Activated T-cell treated with anti-CD3 and anti-CD28 coated beads, Interleukin-2, amount 50 U/mL, for 72 hours (primary cell): ENCODE measurements around the gene IGF2R. TPM values are rescaled to one million over a fixed set of nuclear protein-coding genes. Genes with fewer than 3 reads are reported as not detected.

ENCODE experiments used
- ATAC-seq, 2 donors: fragments of 150-1000 bp; cut with Tn5 transposase; replicated peaks in 1 of 2; 2 replicates each; pipeline ENCODE4 v1.10.0; 2021; ENCODE audit warnings: moderate library complexity in 2 of 2, mild to moderate bottlenecking in 1 of 2
- DNase-seq, 2 donors: peaks; one replicate each; pipeline ENCODE4 v3.0.0; 2021 to 2022; ENCODE audit warnings: mixed read lengths in 1 of 2
- H3K27ac Mint-ChIP-seq: one replicate; pipeline ENCODE4 v1.8.0; 2022; ENCODE audit warnings: mild to moderate bottlenecking, moderate library complexity, mixed read lengths
- H3K27me3 Mint-ChIP-seq: one replicate; pipeline ENCODE4 v1.8.0; 2022; ENCODE audit warnings: low read depth, mixed read lengths
- H3K36me3 Mint-ChIP-seq, 2 donors: one replicate each; pipeline ENCODE4 v1.8.0; 2022; ENCODE audit warnings: mixed read lengths in 2 of 2, mild to moderate bottlenecking in 1 of 2; ENCODE audit not compliant: insufficient read depth in 2 of 2
- H3K4me1 Mint-ChIP-seq: one replicate; pipeline ENCODE4 v1.8.0; 2022; ENCODE audit warnings: low read depth, mixed read lengths
- H3K4me3 Mint-ChIP-seq, 2 donors: one replicate each; pipeline ENCODE4 v1.8.0; 2022; ENCODE audit warnings: mild to moderate bottlenecking in 2 of 2, mixed read lengths in 2 of 2, moderate library complexity in 2 of 2
- H3K9me3 Mint-ChIP-seq, 2 donors: one replicate each; pipeline ENCODE4 v1.8.0; 2022; ENCODE audit warnings: mixed read lengths in 2 of 2
- total RNA-seq, 2 donors: library from RNA; stranded (reverse); gene quantifications; one replicate each; pipeline ENCODE4 v1.2.3, GENCODE V29; 2022

Gene IGF2R
- total RNA-seq, 2 donors from 2014 or later: 68.9 to 83.6 TPM

DNA sequence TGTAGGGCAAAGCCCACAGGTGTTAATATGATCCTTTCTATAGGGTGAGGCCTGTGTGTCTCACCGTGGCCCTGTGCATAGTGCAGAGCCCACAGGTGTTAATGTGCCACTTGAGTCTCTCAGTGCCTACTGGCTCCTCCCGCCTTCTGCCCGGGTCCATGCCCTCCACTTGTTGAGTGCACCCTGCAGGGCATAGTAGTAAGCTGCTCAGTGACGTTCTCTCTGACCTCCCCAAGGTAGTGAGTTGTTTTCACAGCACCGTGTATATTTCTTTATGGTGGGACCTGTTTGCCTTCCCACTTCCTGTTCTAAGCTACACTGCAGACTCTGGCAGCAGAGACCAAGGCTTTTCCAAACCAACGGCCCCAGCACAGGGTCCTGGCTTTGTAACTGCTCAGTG, 88.2 kb downstream of the IGF2R start:
- H3K4me3 Mint-ChIP-seq: no peak overlapping the region
- no peaks in the 10 kb centered on the region for H3K27me3 Mint-ChIP-seq
- DNase-seq (no peak), ATAC-seq (peak; percentile 19 to 32)
- H3K27ac Mint-ChIP-seq: no peak overlapping the region
- H3K4me1 Mint-ChIP-seq: peaks cover 5% of the 10 kb centered on the region
- H3K36me3 Mint-ChIP-seq: peaks cover 7 to 30% of the 10 kb centered on the region in 2 donors
- H3K9me3 Mint-ChIP-seq: no peaks in the 10 kb centered on the region

DNA sequence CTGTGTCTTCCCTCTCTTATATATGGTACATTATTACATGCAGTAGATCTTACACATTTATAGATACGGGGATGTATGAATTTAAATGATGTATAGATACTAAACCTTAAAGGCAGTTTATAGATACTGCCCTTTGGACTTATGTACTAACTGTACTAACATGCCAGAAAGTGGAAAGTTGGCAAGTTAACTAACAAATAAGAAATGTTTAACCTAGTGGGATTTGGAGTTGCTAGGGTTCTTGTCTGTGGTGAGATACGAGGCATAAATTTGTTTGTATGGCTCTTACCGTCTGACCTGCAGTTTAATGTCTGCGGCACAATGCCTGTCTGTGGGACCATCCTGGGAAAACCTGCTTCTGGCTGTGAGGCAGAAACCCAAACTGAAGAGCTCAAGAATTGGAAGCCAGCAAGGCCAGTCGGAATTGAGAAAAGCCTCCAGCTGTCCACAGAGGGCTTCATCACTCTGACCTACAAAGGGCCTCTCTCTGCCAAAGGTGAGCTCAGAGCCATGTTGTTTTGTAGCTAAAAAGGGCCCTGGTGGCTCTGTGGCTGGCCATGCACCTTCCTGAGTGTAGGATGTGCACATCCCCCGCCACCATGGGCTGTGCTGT, 89.8 kb downstream of the IGF2R start:
- DNase-seq (no peak), ATAC-seq (no peak)
- H3K9me3 Mint-ChIP-seq: no peaks in the 10 kb centered on the region
- no peak overlapping the region for H3K4me3 Mint-ChIP-seq
- H3K27ac Mint-ChIP-seq: no peak overlapping the region
- peaks cover 5% of the 10 kb centered on the region for H3K4me1 Mint-ChIP-seq
- H3K27me3 Mint-ChIP-seq: no peaks in the 10 kb centered on the region
- peaks cover 6 to 24% of the 10 kb centered on the region in 2 donors for H3K36me3 Mint-ChIP-seq

DNA sequence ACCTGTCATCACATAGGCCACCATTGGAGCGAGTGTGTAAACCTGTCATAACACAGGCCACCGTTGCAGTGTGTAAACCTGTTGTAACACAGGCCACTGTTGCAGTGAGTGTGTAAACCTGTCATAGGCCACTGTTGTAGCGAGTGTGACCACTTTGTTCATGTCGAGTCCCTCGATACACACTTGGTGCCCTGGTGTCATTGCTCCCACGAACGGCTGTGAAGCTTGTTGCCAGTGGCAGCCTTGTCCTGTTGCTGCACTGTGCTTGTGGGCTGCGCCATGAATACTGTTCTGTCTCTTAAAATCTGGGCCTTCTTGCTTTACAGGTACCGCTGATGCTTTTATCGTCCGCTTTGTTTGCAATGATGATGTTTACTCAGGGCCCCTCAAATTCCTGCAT, 91.3 kb downstream of the IGF2R start:
- Mint-ChIP-seq H3K36me3 (peaks cover 8 to 31% of the 10 kb centered on the region in 2 donors), H3K4me1 (peaks cover 5% of the 10 kb centered on the region), H3K9me3 (no peaks in the 10 kb centered on the region), H3K27ac (no peak overlapping the region), H3K27me3 (no peaks in the 10 kb centered on the region), H3K4me3 (no peak overlapping the region)
- ATAC-seq (no peak), DNase-seq (no peak)

DNA sequence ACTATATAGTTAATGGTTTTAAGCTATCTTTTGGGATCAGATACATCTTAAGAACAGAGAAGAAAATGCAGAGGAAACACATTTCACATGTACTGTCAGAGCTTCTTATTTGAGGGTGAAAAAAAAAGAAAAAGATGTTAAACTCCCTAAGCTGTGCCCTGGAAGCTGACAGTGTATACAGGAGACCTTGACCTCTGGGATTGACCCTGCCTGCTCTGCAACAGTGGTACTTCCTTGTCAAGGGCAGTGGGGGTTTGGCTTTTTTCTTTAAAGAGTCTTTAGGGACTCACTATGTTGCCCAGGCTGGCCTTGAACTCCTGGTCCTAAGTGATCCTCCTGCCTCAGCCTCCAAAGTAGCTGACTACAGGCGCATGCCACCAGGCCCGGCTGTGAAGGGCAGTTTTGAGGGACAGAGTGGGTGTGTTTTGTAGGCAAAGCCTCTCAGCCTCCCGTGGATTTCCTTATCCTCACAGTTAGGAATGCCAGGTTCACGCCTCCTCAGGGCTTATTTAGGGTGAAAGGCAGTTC, 92.1 kb downstream of the IGF2R start:
- H3K4me3 Mint-ChIP-seq: no peak overlapping the region
- DNase-seq: no peak
- no peak overlapping the region for H3K27ac Mint-ChIP-seq
- H3K27me3 Mint-ChIP-seq: no peaks in the 10 kb centered on the region
- no peaks in the 10 kb centered on the region for H3K9me3 Mint-ChIP-seq
- H3K36me3 Mint-ChIP-seq: peaks cover 8 to 34% of the 10 kb centered on the region in 2 donors
- peaks cover 5% of the 10 kb centered on the region for H3K4me1 Mint-ChIP-seq
- ATAC-seq: no peak

DNA sequence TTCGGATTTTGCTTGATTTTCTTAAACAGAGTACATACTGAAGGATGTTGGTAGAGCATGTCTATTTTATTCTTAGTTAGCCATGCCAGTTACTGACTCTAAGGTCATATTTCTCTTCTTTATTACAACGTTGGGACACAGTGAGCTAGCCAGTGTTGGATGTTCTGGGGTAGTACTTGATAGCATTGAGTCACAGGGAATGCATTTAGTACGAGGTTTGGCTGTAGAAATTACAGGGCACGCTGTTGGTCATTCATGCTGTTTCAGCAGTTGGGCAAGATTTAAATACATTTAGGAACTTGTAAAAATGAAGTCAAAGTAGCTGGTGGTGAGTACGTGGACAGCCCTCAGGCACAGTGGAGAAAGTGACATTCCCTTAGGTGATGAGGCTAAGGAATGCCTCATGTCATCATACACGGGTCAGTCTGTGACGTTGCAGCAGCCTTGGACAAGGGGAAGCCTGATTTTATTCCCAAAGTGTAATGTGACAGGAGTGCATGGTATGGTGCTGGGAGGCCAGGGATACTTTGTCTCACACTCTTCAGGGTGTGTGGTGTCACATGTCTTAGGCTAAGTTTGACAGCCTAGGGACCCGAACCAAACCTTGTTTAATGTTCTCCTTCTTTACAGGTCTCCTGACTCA, 95.0 kb downstream of the IGF2R start:
- H3K27me3 Mint-ChIP-seq: no peaks in the 10 kb centered on the region
- ATAC-seq (no peak), DNase-seq (no peak)
- peaks cover 9% of the 10 kb centered on the region for H3K4me1 Mint-ChIP-seq
- no peak overlapping the region for H3K4me3 Mint-ChIP-seq
- peaks cover 17 to 45% of the 10 kb centered on the region in 2 donors for H3K36me3 Mint-ChIP-seq
- no peak overlapping the region for H3K27ac Mint-ChIP-seq
- no peaks in the 10 kb centered on the region for H3K9me3 Mint-ChIP-seq

DNA sequence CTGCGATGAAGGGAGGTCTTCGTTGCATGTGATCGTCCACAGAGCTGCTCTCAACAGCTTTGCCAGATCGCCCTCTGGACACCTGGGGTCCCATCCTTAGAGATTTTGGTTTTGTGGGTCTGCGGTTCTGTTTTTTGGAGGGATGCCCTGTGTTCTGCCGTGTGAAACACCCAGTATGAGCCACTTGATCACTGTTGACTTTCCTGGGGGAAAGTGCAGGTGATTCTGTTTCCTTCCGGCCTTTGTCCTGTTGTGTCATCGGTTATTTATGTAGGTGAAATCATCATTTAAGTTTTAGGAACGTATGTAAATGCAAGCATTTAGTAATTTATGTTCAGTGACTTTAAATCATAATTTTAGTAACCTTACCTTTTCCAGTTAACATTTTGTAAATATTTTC, 96.3 kb downstream of the IGF2R start:
- H3K4me3 Mint-ChIP-seq: no peak overlapping the region
- H3K4me1 Mint-ChIP-seq: peaks cover 13% of the 10 kb centered on the region
- DNase-seq: no peak
- H3K36me3 Mint-ChIP-seq: peaks cover 18 to 49% of the 10 kb centered on the region in 2 donors
- no peak for ATAC-seq
- H3K9me3 Mint-ChIP-seq: no peaks in the 10 kb centered on the region
- H3K27me3 Mint-ChIP-seq: no peaks in the 10 kb centered on the region
- no peak overlapping the region for H3K27ac Mint-ChIP-seq

DNA sequence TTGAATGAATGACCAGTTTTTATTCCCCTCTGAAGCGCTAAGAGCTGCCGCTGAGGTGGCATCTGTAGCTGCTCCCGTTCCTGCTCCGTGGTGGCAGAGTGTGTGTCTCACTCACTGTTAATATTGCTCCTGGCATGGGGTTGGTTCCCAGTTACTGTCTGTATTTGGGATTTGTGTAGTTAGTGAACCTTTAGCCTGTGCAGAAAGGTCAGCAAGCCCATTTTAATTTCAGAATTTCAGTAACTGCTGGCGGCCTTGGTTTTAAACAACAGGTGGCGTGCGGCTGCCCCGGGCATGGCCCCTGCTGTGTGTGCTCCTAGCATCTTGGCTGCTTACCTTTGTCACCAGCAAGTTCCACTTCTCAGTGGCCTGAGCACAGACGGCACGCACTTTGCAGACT, 98.7 kb downstream of the IGF2R start:
- H3K4me1 Mint-ChIP-seq: peaks cover 13% of the 10 kb centered on the region
- no peak for DNase-seq
- no peaks in the 10 kb centered on the region for H3K9me3 Mint-ChIP-seq
- peaks cover 21 to 53% of the 10 kb centered on the region in 2 donors for H3K36me3 Mint-ChIP-seq
- peak overlapping the region; percentile 22 for H3K27ac Mint-ChIP-seq
- no peaks in the 10 kb centered on the region for H3K27me3 Mint-ChIP-seq
- ATAC-seq: no peak
- no peak overlapping the region for H3K4me3 Mint-ChIP-seq

DNA sequence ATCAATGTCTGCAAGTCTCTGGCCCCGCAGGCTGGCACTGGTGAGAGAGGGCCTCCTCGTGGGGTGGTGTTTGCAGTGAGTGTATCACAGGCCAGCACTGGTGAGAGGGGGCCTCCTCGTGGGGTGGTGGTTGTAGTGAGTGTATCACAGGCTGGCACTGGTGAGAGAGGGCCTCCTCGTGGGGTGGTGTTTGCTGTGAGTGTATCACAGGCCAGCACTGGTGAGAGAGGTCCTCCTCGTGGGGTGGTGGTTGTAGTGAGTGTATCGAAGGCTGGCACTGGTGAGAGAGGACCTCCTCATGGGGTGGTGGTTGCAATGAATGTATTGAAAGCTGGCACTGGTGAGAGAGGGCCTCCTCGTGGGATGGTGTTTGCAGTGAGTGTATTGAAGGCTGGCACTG, 99.5 kb downstream of the IGF2R start:
- peaks cover 13% of the 10 kb centered on the region for H3K4me1 Mint-ChIP-seq
- no peaks in the 10 kb centered on the region for H3K27me3 Mint-ChIP-seq
- H3K9me3 Mint-ChIP-seq: no peaks in the 10 kb centered on the region
- DNase-seq (no peak), ATAC-seq (peak; percentile 33 to 40)
- no peak overlapping the region for H3K4me3 Mint-ChIP-seq
- H3K27ac Mint-ChIP-seq: no peak overlapping the region
- peaks cover 25 to 56% of the 10 kb centered on the region in 2 donors for H3K36me3 Mint-ChIP-seq

DNA sequence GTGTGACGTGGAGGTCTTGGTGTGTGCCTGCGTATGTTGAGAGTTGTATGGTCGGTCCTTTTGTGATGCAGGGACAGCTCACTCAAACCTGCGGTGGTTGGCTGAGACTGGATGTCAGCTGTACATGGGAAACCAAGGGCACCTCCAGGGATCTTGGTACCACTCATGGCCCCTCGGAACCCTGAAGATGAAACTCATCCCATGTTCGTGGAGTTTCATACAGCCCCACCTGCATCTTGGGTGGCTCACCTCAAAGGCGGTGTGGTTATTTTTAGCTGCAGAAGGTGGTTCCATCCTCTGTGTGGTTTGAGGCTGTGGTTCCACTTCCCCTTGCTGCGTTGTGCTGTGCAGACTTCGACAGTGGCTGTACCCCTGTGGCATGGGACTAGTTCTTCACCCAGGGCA, 100.2 kb downstream of the IGF2R start:
- DNase-seq (peak; percentile 12 to 13), ATAC-seq (peak; percentile 55 to 59)
- peaks cover 13% of the 10 kb centered on the region for H3K4me1 Mint-ChIP-seq
- H3K4me3 Mint-ChIP-seq: no peak overlapping the region
- H3K27me3 Mint-ChIP-seq: no peaks in the 10 kb centered on the region
- H3K36me3 Mint-ChIP-seq: peaks cover 23 to 53% of the 10 kb centered on the region in 2 donors
- H3K27ac Mint-ChIP-seq: no peak overlapping the region
- no peaks in the 10 kb centered on the region for H3K9me3 Mint-ChIP-seq

DNA sequence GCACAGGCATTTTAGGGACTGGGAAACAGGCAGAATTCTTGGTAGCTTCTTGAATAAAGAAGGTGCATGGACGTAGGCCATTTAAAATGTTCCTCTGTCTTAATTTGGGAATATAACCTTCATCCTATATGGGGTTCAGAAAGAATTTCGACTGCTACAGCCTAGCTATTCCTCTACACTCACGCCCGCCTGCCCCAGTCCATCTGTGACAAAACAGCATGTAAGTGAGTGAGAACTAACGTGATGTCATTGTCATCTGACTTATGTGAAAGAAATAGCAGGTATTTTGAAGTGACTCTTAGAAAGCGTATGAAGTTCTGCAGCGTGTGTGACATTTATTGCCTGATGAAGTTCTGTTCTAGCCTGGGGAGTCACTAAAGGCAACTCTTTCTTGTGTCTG, 100.6 kb downstream of the IGF2R start:
- Mint-ChIP-seq H3K4me1 (peaks cover 13% of the 10 kb centered on the region), H3K27me3 (no peaks in the 10 kb centered on the region)

DNA sequence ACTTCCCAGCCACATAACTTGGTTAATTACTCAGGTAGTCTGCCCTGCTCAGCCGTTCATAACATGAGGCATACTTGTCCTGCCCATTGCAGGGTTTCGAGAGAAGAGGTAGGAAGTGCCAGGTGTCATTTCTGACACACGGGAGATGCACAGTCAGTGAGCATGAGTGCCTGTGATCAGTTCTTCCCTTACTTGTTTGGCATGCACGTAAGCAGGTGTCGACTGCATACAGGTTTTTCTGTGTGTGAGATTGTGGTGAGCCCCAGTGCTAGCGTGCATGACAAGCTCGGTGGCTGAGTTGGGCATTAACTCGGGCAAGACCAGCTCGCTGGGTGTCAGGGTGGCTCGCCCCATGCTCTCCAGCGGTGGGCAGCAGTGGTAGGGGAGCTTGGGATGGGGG, 101.5 kb downstream of the IGF2R start:
- no peak for DNase-seq
- H3K4me3 Mint-ChIP-seq: no peak overlapping the region
- ATAC-seq: no peak
- H3K27ac Mint-ChIP-seq: peak overlapping the region; percentile 24
- H3K27me3 Mint-ChIP-seq: no peaks in the 10 kb centered on the region
- H3K9me3 Mint-ChIP-seq: no peaks in the 10 kb centered on the region
- H3K36me3 Mint-ChIP-seq: peaks cover 23 to 46% of the 10 kb centered on the region in 2 donors
- H3K4me1 Mint-ChIP-seq: peaks cover 13% of the 10 kb centered on the region

More for the DNA sequence above, 100.6 kb downstream of the IGF2R start:
- H3K27ac Mint-ChIP-seq: no peak overlapping the region
- no peaks in the 10 kb centered on the region for H3K9me3 Mint-ChIP-seq
- ATAC-seq: no peak
- no peak for DNase-seq
- H3K36me3 Mint-ChIP-seq: peaks cover 23 to 51% of the 10 kb centered on the region in 2 donors
- no peak overlapping the region for H3K4me3 Mint-ChIP-seq

DNA sequence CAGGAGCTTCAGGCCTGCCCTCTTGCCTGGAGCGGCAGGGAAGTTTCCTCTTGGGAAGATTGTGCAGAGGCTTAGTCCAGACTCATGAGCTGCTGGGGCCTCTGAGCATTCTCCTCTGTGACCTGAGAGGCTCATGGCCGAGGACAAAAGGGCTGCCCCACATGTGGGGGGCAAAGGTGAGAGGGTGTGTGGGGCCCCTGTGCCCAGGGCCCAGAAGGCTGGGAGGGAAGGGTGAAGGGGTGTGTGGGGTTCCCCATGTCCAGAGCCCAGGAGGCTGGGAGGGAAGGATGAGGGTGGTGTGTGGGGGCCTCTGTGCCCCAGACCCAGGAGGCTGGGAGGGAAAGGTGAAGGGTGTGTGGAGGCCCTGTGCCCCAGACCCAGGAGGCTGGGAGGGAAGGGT, 101.9 kb downstream of the IGF2R start:
- peaks cover 15% of the 10 kb centered on the region for H3K4me1 Mint-ChIP-seq
- no peaks in the 10 kb centered on the region for H3K27me3 Mint-ChIP-seq
- H3K36me3 Mint-ChIP-seq: peaks cover 23 to 45% of the 10 kb centered on the region in 2 donors
- H3K9me3 Mint-ChIP-seq: no peaks in the 10 kb centered on the region
- no peak overlapping the region for H3K4me3 Mint-ChIP-seq
- ATAC-seq (no peak), DNase-seq (no peak)
- no peak overlapping the region for H3K27ac Mint-ChIP-seq

DNA sequence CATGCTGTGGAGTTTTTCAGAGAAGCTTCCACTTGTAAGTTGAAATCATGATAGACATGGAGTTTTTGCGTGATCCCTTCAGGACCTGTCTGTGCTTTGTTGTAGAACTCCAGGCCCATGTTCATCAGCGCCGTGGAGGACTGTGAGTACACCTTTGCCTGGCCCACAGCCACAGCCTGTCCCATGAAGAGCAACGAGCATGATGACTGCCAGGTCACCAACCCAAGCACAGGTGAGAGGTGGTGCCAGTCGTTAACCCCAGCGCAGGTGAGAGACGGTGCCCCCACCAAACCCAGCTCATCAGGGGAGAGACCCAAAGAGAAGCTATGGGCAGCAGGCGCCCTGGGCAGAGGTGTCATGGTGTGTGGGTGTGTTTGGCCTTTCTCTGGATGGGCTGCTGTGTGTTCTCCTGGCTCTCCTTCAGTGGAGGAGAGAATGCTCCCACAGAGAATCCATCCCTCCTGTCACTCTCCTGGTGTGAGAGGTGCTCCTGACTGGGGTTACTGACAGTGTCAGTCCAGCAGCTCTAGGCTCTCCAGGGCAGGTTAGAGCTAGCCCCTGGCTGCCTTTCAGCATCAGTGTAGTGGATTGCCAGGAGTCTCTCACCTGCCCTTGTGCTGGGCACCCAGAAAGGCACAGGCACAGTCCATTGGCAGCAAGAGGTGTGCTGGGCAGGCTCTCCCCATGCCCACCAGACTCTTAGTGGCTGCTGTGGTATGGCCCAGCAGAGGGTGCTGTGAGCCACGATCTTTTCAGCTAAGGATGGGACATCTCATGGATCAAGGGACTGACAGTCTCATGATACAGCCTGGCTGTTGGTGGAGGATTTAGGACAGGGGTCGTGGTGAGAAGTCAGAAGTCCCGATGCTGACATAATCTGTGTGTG, 103.2 kb downstream of the IGF2R start:
- Mint-ChIP-seq H3K27ac (no peak overlapping the region), H3K36me3 (peaks cover 19 to 42% of the 10 kb centered on the region in 2 donors), H3K4me1 (peaks cover 18% of the 10 kb centered on the region), H3K27me3 (no peaks in the 10 kb centered on the region), H3K4me3 (no peak overlapping the region), H3K9me3 (no peaks in the 10 kb centered on the region)
- no peak for DNase-seq
- ATAC-seq: no peak
